Astrocyte (in vitro differentiated cells and primary cell): Measurements from ENCODE around the gene TSPEAR. TPM values are rescaled to one million over a fixed set of nuclear protein-coding genes. Genes with fewer than 3 reads are reported as not detected.

Experiments used
- DNase-seq: peaks from one replicate; pipeline ENCODE4 v3.0.0-alpha.2; 2010; ENCODE audit warnings: low read depth
- FAIRE-seq: peaks from 2 replicates; lab custom pipeline; 2011; peaks lifted over from hg19 to GRCh38; lab: Jason Lieb, UNC
- H2AFZ ChIP-seq: 2 replicates; pipeline ENCODE4 v1.6.0; 2012; ENCODE audit warnings: low read depth, low read length, inconsistent platforms
- H3K27ac ChIP-seq: 2 replicates; pipeline ENCODE4 v1.5.1; 2011; ENCODE audit warnings: low read depth, low read length, inconsistent platforms
- H3K27me3 ChIP-seq: 2 replicates; pipeline ENCODE4 v1.6.0; 2011; ENCODE audit warnings: low read length, inconsistent platforms; ENCODE audit not compliant: insufficient read depth
- H3K36me3 ChIP-seq: 2 replicates; pipeline ENCODE4 v1.5.1; 2011; ENCODE audit warnings: low read length, inconsistent platforms; ENCODE audit not compliant: insufficient read depth
- H3K4me1 ChIP-seq: 2 replicates; pipeline ENCODE4 v1.5.1; 2011; ENCODE audit warnings: low read length, inconsistent platforms; ENCODE audit not compliant: insufficient read depth
- H3K4me2 ChIP-seq: 2 replicates; pipeline ENCODE4 v1.6.0; 2012; ENCODE audit warnings: low read length, inconsistent platforms
- H3K4me3 ChIP-seq: 2 replicates; pipeline ENCODE4 v1.5.1; 2011; ENCODE audit warnings: low read depth, mild to moderate bottlenecking, low read length, inconsistent platforms; ENCODE audit not compliant: insufficient read depth
- H3K79me2 ChIP-seq: 2 replicates; pipeline ENCODE4 v1.6.0; 2012; ENCODE audit warnings: mild to moderate bottlenecking, low read length, inconsistent platforms; ENCODE audit not compliant: insufficient read depth
- H3K9ac ChIP-seq: 2 replicates; pipeline ENCODE4 v1.6.0; 2012; ENCODE audit warnings: mild to moderate bottlenecking, low read length, inconsistent platforms
- H3K9me3 ChIP-seq: 2 replicates; pipeline ENCODE4 v1.5.1; 2012; ENCODE audit warnings: low read depth, mild to moderate bottlenecking, low read length, inconsistent platforms; ENCODE audit not compliant: insufficient read depth
- H4K20me1 ChIP-seq: 2 replicates; pipeline ENCODE4 v1.6.0; 2012; ENCODE audit warnings: low read length, inconsistent platforms; ENCODE audit not compliant: insufficient read depth
- H3K27ac Mint-ChIP-seq: one replicate; pipeline ENCODE4 v1.8.0; 2021; ENCODE audit warnings: mild to moderate bottlenecking, mixed read lengths; ENCODE audit not compliant: unreplicated experiment
- H3K27me3 Mint-ChIP-seq: one replicate; pipeline ENCODE4 v1.8.0; 2021; ENCODE audit warnings: low read depth, mixed read lengths; ENCODE audit not compliant: unreplicated experiment
- H3K36me3 Mint-ChIP-seq: one replicate; pipeline ENCODE4 v1.8.0; 2021; ENCODE audit warnings: low read depth, mixed read lengths; ENCODE audit not compliant: unreplicated experiment
- H3K4me1 Mint-ChIP-seq: one replicate; pipeline ENCODE4 v1.8.0; 2021; ENCODE audit warnings: low read depth, mixed read lengths; ENCODE audit not compliant: unreplicated experiment
- H3K4me3 Mint-ChIP-seq: one replicate; pipeline ENCODE4 v1.8.0; 2021; ENCODE audit warnings: mild to moderate bottlenecking, moderate library complexity, mixed read lengths; ENCODE audit not compliant: unreplicated experiment
- H3K9me3 Mint-ChIP-seq: one replicate; pipeline ENCODE4 v1.8.0; 2021; ENCODE audit warnings: mild to moderate bottlenecking, mixed read lengths; ENCODE audit not compliant: unreplicated experiment
- CTCF ChIP-seq: IDR thresholded peaks from 2 replicates; pipeline ENCODE4 v1.5.1; 2011; ENCODE audit warnings: low read depth, mild to moderate bottlenecking, inconsistent platforms, low read length, moderate library complexity; ENCODE audit not compliant: insufficient read depth
- EZH2 ChIP-seq: IDR thresholded peaks from 2 replicates; pipeline ENCODE4 v1.6.1; 2012; ENCODE audit warnings: mild to moderate bottlenecking, low read length, inconsistent platforms; ENCODE audit not compliant: insufficient read depth
- total RNA-seq: library from RNA; stranded (reverse); gene quantifications from 2 replicates; pipeline ENCODE4 v1.2.1, GENCODE V29; 2021

Gene TSPEAR
- total RNA-seq, 1 donor from 2014 or later = not detected

- no peak overlapping the region for H3K27ac ChIP-seq
- TF ChIP-seq EZH2 = peak; percentile 22
- no peak for TF ChIP-seq CTCF
- no peak overlapping the region for H3K4me2 ChIP-seq
- FAIRE-seq = no peak
- no peak for DNase-seq
- no peak overlapping the region for H2AFZ ChIP-seq
- no peak overlapping the region for H3K27ac Mint-ChIP-seq
- H3K9me3 Mint-ChIP-seq = peaks cover 13% of the 10 kb centered on the region
- H3K27me3 ChIP-seq = peaks cover 55% of the 10 kb centered on the region
- peaks cover 4% of the 10 kb centered on the region for H3K4me1 Mint-ChIP-seq
- no peak overlapping the region for H3K4me3 ChIP-seq
- H3K4me1 ChIP-seq = no peaks in the 10 kb centered on the region
- H4K20me1 ChIP-seq = no peaks in the 10 kb centered on the region
- no peaks in the 10 kb centered on the region for H3K36me3 Mint-ChIP-seq
- peaks cover 78% of the 10 kb centered on the region for H3K27me3 Mint-ChIP-seq
- H3K36me3 ChIP-seq = no peaks in the 10 kb centered on the region
- no peaks in the 10 kb centered on the region for H3K79me2 ChIP-seq
- H3K9me3 ChIP-seq = no peaks in the 10 kb centered on the region
- no peak overlapping the region for H3K4me3 Mint-ChIP-seq
- H3K9ac ChIP-seq = no peak overlapping the region
These were observed 3.0 kb downstream of the TSPEAR start for GRCh38 chr21:44708213-44708865.

DNA sequence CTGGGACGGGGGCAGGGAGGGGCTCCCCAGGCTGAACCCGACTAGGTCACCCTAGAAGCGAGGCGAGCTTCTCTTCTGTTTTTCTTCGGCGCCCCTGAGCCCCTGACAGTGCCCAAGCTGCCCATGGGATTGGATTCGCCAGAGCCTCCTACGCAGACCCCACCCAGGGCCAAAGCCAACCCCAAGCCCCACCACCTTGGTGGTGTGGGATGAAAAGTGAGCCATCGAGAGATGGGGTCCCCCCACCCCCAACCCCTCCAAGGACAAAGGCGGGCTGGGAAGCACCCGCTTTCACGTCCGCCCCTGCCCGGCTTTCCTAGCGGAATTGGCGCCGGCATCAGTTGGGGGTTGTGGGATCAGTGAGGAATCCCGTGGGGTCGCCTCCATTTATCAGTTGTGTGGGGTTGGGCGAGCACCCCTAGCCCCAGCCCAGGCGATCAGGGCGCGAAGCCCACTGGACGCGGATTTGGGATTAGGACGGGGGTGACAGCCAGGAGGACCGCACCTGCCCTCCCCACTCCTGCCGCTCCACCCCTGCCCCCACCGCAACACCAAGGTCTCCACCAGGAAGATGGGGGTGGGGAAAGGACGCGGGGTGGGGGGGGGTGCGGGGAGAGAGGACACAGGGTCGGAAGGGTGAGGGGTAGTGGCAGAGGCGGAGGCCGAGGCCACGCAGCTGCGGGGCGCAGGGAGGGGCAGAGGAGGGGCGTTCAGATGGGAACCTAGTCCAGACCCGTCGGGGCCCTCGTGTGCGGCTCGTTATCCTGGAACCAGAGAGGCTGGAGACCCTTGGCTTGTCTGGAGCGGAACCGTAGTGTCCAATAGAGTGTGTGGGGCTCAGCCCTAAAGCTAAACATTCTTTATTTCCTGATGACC lies 4.4 kb downstream of the TSPEAR start:
- Histone ChIP-seq H2AFZ (no peak overlapping the region), H3K27me3 (peaks cover 43% of the 10 kb centered on the region), H3K4me1 (no peaks in the 10 kb centered on the region), H3K9me3 (no peaks in the 10 kb centered on the region), H3K27ac (no peak overlapping the region), H3K36me3 (no peaks in the 10 kb centered on the region), H3K4me2 (no peak overlapping the region), H4K20me1 (no peaks in the 10 kb centered on the region), H3K4me3 (no peak overlapping the region), H3K9ac (no peak overlapping the region), H3K79me2 (no peaks in the 10 kb centered on the region)
- no peak for DNase-seq
- Mint-ChIP-seq H3K36me3 (no peaks in the 10 kb centered on the region), H3K27ac (no peak overlapping the region), H3K4me3 (no peak overlapping the region), H3K27me3 (peaks cover 76% of the 10 kb centered on the region), H3K9me3 (peaks cover 13% of the 10 kb centered on the region), H3K4me1 (peaks cover 4% of the 10 kb centered on the region)
- no peak for FAIRE-seq
- TF ChIP-seq CTCF = no peak
- peak; percentile 65 for TF ChIP-seq EZH2
